Measurements from ENCODE around the gene RNF144A.
"Not testable (repeated sequence)": the region's sequence is repeated elsewhere in the genome, so short reads cannot be mapped to it uniquely, and the experiment has no call there.

The RNF144A gene, protein sequence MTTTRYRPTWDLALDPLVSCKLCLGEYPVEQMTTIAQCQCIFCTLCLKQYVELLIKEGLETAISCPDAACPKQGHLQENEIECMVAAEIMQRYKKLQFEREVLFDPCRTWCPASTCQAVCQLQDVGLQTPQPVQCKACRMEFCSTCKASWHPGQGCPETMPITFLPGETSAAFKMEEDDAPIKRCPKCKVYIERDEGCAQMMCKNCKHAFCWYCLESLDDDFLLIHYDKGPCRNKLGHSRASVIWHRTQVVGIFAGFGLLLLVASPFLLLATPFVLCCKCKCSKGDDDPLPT

DNA sequence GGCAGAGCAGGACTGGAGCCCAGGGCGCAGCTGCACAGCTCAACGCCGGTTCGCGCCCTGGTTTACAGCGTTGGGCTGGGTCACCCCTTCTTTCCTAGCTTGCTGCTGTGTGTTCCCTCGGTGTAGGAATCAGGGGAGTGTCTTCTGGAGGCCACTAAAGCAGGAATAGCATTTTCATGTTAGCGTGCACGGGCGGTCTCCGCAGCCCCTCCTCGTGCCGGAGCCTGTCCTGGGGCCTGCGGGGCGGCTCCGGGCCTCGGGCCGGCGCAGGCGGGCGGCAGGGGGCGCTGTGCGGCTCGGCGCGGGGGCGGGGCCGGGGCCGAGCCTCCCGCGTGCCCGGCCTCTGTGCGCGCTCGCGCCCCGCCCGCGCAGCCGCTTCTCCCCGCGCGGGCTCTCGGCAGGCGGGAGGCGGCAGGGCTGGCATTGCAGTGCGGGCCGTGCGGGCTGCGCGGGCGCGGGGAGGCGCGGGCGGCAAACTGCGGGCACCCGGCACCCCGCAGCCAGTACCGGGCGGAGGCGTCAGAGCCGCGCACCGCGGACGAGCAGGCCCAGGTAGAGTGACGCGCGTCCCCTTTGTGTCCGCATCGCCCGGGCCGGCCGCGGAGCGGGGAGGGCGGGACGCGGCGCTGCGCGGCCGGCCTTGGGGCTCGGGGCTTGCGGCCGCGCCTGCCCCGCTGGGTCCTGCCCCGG lies at the start of gene RNF144A:
RNF144A (plus strand) TSS at position 342 of the 690 bp plus-strand sequence. CDS start 79,515 bp downstream, outside the sequence.
- peak; percentile 69 to 83 for DNase-seq

DNA sequence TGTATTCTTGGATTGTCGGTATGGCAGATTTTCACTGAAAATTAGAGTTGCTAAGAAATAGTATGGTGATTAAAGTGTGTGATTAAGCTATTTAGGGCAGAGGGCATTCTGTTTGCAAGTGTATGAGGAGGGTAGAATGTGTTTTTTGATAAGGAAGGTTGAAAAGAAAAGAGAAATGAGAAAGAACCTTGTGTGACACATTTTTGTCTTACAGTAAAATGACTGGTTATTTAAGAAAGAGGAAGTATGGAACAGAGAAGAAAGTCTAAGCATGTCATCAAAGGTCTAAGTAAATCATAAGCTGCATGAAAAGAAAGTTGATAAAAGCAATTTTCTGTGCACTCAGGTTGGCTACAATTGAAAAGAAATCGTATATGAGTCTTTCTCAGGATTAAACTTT lies 44.8 kb upstream of the RNF144A start:
- no peak for DNase-seq

DNA sequence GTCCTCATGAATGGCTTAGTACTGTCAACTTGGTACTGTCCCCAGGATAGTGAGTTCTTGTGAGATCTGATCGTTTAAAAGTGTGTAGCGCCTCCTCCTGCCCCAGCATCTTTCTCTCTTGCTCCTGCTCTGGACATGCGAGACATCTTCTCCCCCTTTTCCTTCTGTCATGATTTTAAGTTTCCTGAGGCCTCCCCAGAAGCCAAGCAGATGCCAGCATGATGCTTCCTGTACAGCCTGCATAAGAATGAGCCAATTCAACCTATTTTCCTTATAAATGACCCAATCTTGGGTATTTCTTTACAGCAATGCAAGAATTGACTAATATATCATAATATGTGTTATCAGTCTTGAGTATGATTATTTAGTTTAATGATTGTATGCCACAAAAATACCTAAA lies 43.2 kb upstream of the RNF144A start:
- no peak for DNase-seq

DNA sequence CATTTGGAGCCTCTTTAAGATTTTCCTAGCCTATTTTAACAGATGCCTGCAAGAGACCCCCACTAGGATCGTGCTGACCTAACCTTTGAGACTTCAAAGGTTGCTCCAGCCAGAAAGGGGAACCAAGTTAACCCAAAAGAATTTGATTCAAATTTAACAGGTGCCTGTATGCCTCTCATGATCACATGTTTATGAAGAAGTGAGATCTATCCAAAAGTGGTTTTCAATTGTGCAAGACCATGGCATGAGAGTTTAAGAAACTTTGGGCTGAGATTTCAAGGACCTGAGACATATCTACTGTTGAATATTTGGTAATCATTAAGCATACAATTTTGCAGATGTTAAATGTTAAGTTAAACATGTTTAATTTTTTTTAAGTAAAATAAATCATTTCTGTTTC lies 40.9 kb upstream of the RNF144A start:
- DNase-seq: no peak

DNA sequence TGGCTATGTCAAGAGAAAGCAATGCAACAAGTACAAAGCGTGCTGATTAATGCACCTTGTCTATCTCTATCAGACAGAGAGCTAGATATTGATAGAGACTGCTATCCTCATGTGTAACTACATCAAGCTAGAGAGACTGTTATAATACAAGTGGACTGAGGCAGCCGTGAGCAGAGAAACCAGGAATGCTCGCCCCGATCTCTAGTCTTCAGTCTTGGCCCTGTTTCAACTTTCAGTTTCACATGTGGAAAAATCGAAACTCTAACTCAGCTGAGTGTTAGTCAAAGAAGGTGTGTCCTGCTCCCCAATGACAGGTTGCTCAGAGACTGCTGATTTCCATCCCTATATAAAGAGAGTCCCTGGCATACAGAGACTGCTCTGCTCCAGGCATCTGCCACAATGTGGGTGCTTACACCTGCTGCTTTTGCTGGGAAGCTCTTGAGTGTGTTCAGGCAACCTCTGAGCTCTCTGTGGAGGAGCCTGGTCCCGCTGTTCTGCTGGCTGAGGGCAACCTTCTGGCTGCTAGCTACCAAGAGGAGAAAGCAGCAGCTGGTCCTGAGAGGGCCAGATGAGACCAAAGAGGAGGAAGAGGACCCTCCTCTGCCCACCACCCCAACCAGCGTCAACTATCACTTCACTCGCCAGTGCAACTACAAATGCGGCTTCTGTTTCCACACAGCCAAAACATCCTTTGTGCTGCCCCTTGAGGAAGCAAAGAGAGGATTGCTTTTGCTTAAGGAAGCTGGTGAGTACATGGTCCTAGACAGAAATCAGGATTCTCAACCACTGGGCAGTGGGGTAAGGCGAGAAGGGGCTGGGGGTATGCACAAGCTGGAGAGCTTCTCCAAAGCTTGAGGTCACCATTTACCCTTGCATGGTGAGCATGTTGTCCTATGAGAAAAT lies 39.6 kb upstream of the RNF144A start, which contains the start of gene RSAD2:
RSAD2 (plus strand) TSS at position 376 of the 903 bp plus-strand sequence; CDS start at position 400, 24 bp downstream.
- no peak for DNase-seq

DNA sequence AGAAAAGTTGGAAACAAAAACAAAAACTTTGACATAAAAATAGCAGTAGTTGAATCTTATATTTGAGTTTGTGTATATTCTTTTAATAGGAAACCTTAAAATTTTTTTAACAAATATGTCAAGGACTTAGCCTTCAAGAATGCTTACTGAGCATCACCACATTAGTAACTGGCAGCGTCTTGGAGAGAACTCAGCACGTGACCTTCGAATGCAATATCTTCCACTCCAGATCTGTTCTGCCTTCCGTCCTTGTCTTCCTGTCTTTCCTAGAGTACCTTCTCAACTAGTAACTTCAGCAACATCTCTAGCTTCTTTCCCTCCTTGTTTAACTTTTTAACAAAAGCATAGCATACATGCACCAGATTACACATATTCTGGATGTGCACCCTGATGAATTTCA lies 38.7 kb upstream of the RNF144A start:
- DNase-seq: no peak

DNA sequence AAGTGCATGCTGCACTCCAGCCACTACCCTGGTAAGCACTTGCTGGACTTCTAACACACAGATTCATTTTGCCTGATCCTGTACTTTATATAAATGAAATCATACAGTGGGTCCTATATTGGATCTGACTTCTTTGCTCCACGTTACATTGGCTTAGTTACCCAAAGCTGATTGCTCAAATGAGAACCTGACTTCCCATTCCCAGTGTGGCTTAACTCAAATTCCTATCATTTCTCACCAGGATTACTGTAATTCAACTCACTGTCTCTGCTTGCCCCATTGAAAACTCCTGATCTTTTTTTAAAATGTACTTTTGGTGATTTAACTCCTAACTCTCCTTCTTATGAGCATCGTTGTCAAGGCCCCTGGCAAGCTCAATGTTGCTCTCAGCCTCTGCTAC lies 38.2 kb upstream of the RNF144A start:
- DNase-seq: no peak

DNA sequence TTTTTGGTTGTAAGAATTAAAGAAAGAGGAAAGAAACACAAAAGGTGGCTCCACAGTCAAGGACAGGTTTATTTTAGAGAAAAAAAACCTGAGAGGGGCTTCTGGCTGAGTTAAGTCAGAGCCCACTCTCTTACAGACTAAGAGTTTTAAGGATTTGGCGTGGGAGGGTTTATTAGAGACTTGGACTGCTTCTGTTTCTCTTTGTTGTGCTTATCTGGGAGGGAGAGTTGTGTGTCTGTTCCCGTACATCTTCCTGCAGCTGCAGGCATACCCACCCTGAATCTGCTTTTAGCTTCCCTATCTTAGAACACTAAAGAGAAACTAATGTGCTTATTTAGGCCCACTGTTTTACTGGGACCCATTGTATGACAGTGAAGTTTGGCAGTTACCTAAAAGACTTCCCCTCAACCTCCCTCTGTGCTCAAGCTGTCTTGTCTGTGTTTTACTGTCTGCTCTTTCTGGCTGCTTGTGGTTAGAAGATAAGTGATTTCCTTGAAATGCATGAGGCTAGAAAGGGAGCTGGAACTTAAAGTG lies 36.9 kb upstream of the RNF144A start:
- no peak for DNase-seq

DNA sequence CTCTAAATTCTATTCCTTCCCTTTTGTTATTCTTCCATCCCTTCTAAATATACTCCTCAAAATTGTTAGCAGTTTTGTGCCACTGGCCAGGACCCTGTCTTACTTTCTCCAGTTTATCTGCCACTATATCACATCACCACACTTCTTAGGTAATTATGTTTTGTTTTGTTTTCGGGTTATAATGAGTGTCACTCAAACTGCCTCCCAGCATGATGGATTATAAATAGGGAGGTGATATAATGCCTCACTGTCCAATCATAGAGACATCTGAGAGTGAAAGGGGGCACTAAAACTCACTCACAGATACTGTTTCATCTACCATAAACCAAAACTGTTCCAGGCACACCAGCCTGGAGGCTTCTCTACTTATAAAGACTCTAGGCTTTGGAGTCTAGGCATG lies 36.2 kb upstream of the RNF144A start:
- DNase-seq: no peak

DNA sequence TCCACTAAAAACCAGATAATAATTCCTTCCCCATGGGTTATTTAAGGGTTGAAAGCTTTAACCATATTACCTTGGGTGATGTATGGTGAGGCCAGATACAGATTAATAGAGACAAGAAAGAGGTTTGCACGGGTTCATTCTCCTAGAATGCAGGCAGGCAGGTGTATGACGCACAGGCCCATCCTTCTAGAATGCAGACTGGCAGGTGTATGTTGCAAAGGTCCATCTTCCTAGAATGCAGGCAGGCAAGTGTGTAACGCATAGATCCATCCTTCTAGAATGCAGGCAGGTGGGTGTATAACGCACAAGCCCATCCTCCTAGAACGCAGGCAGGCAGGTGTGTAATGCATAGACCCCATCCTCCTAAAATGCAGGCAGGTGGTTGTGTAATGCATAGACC lies 35.7 kb upstream of the RNF144A start:
- DNase-seq: no peak

DNA sequence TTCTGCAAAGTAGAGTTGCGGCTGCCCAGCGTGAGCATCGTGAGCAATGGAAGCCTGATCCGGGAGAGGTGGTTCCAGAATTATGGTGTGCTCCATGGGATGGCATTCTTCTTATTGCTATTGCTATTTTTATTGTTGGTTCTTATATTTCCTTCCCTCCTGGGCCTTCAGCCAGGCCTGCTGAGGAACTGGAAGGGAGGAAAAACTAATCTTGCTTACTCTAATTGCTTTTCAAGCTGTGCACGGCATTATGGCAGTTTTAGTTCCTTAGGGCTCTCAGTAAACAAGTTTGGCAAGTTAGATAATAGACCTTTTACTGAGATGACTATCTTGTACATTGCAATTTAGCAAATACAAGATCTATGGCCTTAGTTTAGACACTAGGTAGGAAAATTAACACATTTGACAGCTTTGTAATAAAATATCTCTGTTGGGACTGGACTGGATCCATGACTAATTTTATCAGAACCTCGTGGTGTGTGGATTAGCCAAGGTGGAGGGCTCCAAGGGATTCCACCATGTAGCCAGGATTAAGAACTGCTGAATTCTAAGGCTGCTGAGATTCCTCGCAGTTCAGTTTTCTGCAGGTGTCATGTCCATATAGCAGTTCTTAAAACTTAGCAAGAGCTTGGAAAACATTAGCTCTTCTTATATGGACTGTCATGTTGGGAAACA lies 33.6 kb upstream of the RNF144A start:
- no peak for DNase-seq

DNA sequence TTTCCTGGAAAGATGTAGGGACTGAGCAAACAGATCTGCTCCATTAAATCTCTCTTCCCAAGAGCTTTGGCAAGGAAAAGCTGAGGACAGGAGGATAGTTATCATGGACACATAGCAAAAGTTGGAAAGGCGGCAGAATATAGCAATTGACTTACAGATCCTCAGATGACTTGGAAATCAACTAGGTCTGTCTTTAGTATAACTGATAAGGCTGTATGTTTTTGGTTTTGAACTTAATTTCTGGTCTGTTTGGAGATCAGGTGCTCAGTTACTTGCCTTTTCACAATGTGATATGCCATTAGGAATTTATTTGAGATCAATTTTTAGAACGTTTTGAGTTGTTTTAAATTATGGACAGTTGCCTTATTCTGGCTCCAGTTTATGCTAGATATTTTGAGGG lies 31.7 kb upstream of the RNF144A start:
- no peak for DNase-seq

DNA sequence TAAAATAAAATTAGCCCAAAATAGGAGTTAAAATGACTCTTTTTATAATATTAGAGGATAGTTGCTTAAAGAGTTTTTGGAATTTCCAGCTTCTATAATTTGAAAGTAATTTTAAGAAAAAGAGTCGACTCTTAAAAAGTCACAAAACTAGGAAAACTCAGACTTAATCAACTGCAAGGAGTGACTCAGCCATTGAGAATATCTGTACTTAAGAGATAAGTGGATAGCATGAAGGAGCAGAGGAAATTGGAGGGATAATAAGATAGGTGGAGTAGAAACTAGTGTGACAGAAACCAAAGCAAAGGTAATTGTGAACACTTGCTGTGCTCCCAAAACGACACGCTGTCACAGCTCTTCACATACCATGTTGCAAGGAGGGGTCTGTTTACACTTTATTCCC lies 31.2 kb upstream of the RNF144A start:
- no peak for DNase-seq

DNA sequence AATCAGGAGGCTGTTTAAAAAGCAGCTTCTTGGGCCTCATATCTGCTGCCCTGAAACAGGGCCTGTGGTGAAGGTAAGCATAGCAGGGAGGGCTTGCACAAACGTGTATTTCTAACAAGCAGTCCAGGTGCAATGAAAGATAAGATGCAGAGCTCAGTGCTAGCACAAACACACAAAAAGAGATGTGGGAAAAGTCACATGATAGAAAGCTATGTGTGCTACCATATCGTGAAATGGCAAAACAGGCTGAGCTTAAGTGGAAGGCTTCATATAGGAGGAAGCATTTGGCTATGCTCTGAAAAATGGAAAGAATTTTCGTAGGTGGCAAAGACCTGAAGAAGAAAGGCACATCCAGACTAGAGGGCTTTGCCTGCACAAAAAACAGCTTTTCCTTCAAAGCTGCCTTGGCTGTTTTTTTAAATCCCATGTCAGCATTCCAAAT lies 29.4 kb upstream of the RNF144A start:
- no peak for DNase-seq

DNA sequence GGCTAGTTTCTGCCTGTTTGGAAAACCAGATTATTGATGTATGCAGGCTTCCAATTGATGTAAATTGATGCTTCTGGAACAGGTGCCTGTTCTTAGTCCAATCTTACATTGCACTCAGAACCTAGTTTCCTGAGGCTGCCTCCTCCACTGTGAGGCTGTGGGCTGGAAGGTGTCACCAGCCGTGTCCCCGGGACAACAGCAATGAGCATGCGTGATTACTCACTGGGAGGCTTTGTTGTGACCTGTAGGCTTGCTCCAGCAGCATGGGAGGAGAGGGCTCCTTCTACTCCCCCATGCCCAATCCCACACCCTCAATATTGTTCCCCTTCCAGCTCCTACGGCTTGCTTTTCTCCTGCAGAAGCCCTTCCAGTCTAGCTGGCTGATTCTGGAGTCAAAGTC lies 28.5 kb upstream of the RNF144A start:
- no peak for DNase-seq

DNA sequence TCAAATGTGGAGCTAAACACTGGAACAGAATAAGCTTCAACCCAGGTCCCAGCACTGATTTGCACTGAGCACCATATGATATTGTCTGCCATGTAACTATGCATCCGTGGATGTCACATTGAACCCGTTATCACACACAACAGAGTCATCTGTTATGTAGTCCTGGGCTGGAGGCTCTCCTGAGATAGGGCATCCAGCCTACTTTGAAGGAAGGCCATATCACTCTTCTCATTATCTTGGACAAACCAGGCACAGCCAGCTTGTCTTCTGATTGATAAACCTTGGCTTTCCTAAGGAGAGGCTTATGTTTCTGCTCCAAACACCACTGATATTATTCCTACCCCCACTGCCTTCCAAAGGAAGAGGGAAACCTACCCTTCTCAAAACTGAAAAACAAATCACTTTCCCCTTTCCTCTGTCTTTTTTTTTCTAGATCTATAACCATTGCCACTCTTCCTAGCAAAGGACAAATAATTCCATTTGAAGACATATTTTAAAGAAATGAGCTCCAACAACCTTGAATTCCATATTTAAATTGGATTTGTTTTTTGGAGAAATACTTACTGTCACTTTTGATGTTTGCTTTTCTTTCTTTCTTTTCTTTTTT lies 23.2 kb upstream of the RNF144A start:
- DNase-seq: no peak

DNA sequence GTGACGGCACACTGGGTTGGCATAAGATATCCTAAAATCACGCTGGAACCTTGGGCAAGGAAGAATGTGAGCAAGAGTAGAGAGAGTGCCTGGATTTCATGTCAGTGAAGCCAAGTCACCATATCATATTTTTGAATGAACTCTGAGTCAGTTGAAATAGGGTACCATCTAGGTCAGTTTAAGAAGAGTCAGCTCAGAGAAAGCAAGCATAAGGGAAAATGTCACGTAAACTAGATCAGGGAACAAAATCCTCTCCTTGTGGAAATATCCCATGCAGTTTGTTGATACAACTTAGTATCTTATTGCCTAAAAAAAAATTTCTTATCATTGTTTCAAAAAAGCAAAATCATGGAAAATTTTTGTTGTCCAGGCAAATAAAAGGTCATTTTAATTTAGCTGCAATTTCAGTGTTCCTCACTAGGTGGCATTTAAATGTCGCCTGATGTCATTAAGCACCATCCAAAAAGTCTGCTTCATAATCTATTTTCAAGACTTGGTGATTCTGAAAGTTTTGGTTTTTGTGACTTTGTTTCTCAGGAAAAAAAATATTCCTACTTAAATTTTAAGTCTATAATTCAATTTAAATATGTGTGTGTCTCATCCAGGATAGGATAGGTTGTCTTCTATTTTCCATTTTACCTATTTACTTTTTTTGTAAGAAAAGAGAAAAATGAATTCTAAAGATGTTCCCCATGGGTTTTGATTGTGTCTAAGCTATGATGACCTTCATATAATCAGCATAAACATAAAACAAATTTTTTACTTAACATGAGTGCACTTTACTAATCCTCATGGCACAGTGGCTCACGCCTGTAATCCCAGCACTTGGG lies 20.1 kb upstream of the RNF144A start:
- no peak for DNase-seq

DNA sequence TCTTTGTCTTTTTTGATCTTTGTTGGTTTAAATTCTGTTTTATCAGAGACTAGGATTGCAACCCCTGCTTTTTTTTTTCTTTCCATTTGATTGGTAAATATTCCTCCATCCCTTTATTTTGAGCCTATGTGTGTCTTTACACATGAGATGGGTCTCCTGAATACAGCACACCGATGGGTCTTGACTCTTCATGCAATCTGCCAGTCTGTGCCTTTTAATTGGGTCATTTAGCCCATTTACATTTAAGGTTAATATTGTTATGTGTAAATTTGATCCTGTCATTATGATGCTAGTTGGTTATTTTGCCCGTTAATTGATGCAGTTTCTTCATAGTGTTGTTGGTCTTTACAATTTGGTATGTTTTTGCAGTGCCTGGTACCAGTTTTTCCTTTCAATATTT lies 14.6 kb upstream of the RNF144A start:
- not testable (repeated sequence) for DNase-seq

DNA sequence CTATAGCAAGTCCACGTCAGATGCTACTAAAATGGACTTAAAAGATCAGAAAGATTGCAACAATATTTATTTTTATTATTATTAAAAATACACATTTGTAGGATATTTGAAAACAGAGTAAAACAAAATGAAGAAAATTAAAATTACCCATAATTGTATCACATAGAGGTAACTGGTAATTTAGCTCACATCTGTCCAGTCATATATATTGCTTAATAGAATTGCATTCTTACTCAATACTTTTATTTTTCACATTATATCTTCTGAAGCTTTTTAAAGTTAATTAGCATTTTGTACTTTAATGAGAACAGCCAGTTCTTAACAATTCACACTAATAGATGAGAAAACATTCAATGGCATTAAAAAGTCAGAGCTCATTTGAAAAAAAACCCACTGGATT lies 11.5 kb upstream of the RNF144A start:
- no peak for DNase-seq

DNA sequence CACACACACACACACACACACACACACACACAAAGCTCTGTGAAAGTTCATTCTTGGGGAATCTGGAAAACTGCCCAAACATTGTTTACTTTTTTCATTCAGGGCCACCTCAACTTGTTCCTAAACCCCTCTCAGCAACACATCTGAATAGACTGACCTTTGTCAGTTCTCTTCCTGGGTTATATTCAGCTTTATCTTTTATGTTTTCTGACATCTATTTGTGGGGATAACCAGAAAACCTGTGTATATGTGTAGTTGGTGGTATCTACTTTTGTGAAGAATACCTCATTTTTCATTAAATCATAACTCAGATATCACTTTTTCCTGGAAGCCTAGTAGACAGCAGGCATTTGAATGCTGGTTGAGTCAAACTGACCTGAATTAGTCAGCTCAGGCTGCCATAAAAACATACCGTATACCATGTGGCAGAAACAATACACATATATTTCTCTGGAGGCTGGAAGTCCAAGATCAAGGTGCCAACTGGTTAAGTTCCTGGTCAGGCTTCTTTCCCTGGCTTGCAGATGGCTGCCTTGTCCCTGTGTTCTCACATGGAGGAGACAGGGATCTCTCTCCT lies 11.0 kb upstream of the RNF144A start:
- no peak for DNase-seq

DNA sequence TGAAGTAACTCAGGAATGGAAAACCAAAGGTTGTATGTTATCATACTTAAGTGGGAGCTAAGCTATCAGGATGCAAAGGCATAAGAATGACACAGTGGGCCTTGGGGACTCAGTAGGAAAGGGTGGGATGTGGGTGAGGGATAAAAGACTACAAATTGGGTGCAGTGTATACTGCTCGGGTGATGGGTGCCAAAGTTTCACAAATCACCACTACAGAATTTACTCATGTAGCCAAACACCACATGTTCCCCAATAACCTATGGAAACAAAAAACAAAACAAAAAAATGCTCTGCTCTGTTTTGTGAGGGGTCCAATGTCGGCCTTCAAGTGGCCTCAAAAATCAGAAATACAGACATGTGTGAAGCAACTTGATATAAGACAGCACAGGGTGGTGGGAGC lies 8.9 kb upstream of the RNF144A start:
- no peak for DNase-seq

Measured in stimulated activated CD4-positive, alpha-beta T cell treated with anti-CD3 and anti-CD28 coated beads, Interleukin-2, amount 100 ng/mL, for 48 hours (primary cell).